ENCODE data around the gene ZNF101. TPM values are rescaled to one million over a fixed set of nuclear protein-coding genes. Genes with fewer than 3 reads are reported as not detected.

Gene ZNF101
- total RNA-seq, 1 experiment from 2014 or later: 15.6 TPM

DNA sequence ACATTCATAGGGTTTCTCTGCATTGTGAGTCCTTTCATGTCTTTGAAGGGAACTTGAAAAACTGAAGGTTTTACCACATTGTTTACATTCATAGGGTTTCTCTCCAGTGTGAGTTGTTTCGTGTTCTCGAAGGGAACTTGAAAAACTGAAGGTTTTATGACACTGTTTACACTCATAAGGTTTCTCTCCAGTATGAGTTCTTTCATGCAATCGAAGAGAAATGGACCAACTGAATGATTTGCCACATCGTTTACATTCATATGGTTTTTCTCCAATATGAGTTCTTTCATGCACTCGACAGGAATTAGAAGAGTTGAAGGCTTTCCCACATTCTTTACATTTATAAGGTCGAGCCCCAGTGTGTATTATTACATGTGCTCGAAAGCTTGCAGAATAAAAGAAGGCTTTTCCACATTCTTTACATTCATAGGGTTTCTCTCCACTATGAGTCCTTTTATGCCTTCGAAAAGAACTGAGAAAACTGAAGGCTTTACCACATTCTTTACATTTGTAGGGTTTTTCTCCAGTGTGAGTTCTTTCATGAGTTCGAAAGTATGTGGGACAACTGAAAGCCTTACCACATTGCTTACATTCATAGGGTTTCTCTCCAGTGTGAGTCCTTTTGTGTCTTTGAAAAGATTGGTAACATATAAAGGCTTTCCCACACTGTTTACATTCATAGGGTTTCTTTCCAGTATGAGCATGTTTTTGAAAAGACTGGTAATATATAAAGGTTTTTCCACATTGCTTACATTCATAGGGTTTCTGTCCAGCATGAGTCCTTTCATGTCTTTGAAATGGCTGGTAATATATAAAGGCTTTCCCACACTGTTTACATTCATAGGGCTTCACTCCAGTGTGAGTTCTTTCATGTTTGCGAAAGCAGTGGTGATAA is 43.5 kb downstream of the ZNF101 start:
- H3K27ac ChIP-seq (ENCODE audit: low read length): no peak overlapping the region
- peaks cover 83% of the 10 kb centered on the region for H3K9me3 ChIP-seq (ENCODE audit: control insufficient read depth, insufficient read depth, low read depth, low read length)
- ChIA-PET CTCF (no interaction called here), POLR2A (no interaction called here)
- no peaks in the 10 kb centered on the region for H3K27me3 ChIP-seq (ENCODE audit: control insufficient read depth, insufficient read depth, low read length)
- intact Hi-C loops (cut with micrococcal nuclease; ENCODE audit: unreplicated experiment): no loop called here
- no peak for TF ChIP-seq TCF7L2 (IDR thresholded peaks at IDR 0.05; ENCODE audit: low read depth, low read length)
- TF ChIP-seq, protein P1, sequence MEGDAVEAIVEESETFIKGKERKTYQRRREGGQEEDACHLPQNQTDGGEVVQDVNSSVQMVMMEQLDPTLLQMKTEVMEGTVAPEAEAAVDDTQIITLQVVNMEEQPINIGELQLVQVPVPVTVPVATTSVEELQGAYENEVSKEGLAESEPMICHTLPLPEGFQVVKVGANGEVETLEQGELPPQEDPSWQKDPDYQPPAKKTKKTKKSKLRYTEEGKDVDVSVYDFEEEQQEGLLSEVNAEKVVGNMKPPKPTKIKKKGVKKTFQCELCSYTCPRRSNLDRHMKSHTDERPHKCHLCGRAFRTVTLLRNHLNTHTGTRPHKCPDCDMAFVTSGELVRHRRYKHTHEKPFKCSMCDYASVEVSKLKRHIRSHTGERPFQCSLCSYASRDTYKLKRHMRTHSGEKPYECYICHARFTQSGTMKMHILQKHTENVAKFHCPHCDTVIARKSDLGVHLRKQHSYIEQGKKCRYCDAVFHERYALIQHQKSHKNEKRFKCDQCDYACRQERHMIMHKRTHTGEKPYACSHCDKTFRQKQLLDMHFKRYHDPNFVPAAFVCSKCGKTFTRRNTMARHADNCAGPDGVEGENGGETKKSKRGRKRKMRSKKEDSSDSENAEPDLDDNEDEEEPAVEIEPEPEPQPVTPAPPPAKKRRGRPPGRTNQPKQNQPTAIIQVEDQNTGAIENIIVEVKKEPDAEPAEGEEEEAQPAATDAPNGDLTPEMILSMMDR (IDR thresholded peaks at IDR 0.05): no peak
- TF ChIP-seq, protein P2, sequence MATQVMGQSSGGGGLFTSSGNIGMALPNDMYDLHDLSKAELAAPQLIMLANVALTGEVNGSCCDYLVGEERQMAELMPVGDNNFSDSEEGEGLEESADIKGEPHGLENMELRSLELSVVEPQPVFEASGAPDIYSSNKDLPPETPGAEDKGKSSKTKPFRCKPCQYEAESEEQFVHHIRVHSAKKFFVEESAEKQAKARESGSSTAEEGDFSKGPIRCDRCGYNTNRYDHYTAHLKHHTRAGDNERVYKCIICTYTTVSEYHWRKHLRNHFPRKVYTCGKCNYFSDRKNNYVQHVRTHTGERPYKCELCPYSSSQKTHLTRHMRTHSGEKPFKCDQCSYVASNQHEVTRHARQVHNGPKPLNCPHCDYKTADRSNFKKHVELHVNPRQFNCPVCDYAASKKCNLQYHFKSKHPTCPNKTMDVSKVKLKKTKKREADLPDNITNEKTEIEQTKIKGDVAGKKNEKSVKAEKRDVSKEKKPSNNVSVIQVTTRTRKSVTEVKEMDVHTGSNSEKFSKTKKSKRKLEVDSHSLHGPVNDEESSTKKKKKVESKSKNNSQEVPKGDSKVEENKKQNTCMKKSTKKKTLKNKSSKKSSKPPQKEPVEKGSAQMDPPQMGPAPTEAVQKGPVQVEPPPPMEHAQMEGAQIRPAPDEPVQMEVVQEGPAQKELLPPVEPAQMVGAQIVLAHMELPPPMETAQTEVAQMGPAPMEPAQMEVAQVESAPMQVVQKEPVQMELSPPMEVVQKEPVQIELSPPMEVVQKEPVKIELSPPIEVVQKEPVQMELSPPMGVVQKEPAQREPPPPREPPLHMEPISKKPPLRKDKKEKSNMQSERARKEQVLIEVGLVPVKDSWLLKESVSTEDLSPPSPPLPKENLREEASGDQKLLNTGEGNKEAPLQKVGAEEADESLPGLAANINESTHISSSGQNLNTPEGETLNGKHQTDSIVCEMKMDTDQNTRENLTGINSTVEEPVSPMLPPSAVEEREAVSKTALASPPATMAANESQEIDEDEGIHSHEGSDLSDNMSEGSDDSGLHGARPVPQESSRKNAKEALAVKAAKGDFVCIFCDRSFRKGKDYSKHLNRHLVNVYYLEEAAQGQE (IDR thresholded peaks at IDR 0.05; ENCODE audit: insufficient read depth in 1 of 2, low read depth in 2 of 2, low read length in 1 of 2): no peak
- no peak for TF ChIP-seq POLR2AphosphoS5 (IDR thresholded peaks at IDR 0.05; ENCODE audit: low read depth, low read length)
- TF ChIP-seq SIN3A (IDR thresholded peaks at IDR 0.05; ENCODE audit: borderline replicate concordance, insufficient read depth, low read depth, low read length): no peak
- H3K36me3 ChIP-seq (ENCODE audit: control insufficient read depth, insufficient read depth, low read length): peaks cover 2% of the 10 kb centered on the region; the same call in 1 of the 2 replicates
- ATAC-seq (no peak), DNase-seq (ENCODE audit: low read depth, low spot score) (no peak)
- in situ Hi-C loops (cut with HindIII; ENCODE audit: low pct_unique_long_range_greater_than_20kb, low sequenced_read_pairs): no loop called here
- no peak overlapping the region for H3K4me3 ChIP-seq (ENCODE audit: low read depth in 2 of 2, low read length in 2 of 2)
- no peaks in the 10 kb centered on the region for H3K4me1 ChIP-seq (ENCODE audit: control insufficient read depth, insufficient read depth, low read length)
- BruUV-seq (replicated peaks): no TSS peak

DNA sequence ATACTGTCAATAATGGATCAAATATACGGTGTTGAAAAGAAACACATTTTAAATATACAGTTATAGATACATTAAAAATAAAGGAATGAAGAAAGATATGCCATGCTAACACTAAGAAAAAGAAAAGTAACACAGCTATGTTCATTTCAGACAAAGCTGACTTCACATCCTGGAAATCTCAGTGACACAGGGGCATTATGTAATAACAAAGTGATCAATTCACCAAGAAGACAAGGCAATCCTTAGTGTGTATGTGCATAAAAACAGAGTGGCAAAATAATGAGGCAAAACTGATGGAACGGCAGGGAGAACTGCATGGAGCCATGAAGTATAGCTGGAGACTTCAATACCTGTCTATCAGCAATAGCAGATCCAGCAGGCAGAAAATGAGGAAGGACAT is 51.2 kb downstream of the ZNF101 start:
- no peaks in the 10 kb centered on the region for H3K27me3 ChIP-seq (ENCODE audit: control insufficient read depth, insufficient read depth, low read length)
- DNase-seq (ENCODE audit: low read depth, low spot score): no peak
- ATAC-seq: no peak
- no peak overlapping the region for H3K4me3 ChIP-seq (ENCODE audit: low read depth in 2 of 2, low read length in 2 of 2)
- ChIA-PET POLR2A (no interaction called here), CTCF (no interaction called here)
- TF ChIP-seq, protein P2 (IDR thresholded peaks at IDR 0.05; ENCODE audit: insufficient read depth in 1 of 2, low read depth in 2 of 2, low read length in 1 of 2): no peak
- TF ChIP-seq SIN3A (IDR thresholded peaks at IDR 0.05; ENCODE audit: borderline replicate concordance, insufficient read depth, low read depth, low read length): no peak
- TF ChIP-seq, protein P1 (IDR thresholded peaks at IDR 0.05): no peak
- TF ChIP-seq POLR2AphosphoS5 (IDR thresholded peaks at IDR 0.05; ENCODE audit: low read depth, low read length): no peak
- no peak for TF ChIP-seq TCF7L2 (IDR thresholded peaks at IDR 0.05; ENCODE audit: low read depth, low read length)
- no TSS peak for BruUV-seq (replicated peaks)
- H3K36me3 ChIP-seq (ENCODE audit: control insufficient read depth, insufficient read depth, low read length): no peaks in the 10 kb centered on the region
- peaks cover 45% of the 10 kb centered on the region for H3K9me3 ChIP-seq (ENCODE audit: control insufficient read depth, insufficient read depth, low read depth, low read length)
- H3K27ac ChIP-seq (ENCODE audit: low read length): no peak overlapping the region
- H3K4me1 ChIP-seq (ENCODE audit: control insufficient read depth, insufficient read depth, low read length): no peaks in the 10 kb centered on the region
- in situ Hi-C loops (cut with HindIII; ENCODE audit: low pct_unique_long_range_greater_than_20kb, low sequenced_read_pairs) (no loop called here), intact Hi-C loops (cut with micrococcal nuclease; ENCODE audit: unreplicated experiment) (no loop called here)
